OCI-LY7 (cell line): ENCODE results near the gene JADE3.
A peak's percentile ranks its signal among the peaks of the same experiment; 100 is the strongest.

Source experiments
- EZH2phosphoT487 ChIP-seq: fragments of 200-600 bp; sonication (generic); IDR thresholded peaks from 2 replicates; pipeline ENCODE4 v1.6.1; 2018; ENCODE audit warnings: low read depth, borderline replicate concordance, mild to moderate bottlenecking, mixed run types, antibody characterized with exemption, low read length, moderate library complexity, mixed read lengths
- TF ChIP-seq, protein P1 (sequence below): fragments of 200-600 bp; sonication (generic); conservative IDR thresholded peaks from 2 replicates; pipeline ENCODE4 v1.5.1; 2014; ENCODE audit warnings: mild to moderate bottlenecking, antibody characterized with exemption, low read length, moderate library complexity, mixed read lengths

DNA sequence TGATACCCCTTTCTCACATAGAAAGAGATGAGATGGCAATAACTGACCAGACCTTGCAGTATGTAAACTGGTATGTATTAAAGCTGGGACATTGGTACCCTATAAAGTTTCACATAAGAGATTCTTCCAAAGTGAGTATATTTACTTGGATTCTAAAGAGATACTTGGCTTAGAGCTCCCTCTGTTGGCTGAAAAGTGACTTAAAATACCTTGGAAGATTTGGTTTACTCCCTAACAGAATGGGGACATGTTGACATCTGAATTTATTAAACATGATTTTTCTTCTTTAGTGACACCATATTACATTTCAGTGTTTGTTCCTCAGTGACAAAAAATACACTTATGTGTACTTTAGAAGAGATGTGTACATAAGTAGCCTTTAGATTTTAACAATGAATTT is 118.1 kb downstream of the JADE3 start:
- TF ChIP-seq, protein P1, sequence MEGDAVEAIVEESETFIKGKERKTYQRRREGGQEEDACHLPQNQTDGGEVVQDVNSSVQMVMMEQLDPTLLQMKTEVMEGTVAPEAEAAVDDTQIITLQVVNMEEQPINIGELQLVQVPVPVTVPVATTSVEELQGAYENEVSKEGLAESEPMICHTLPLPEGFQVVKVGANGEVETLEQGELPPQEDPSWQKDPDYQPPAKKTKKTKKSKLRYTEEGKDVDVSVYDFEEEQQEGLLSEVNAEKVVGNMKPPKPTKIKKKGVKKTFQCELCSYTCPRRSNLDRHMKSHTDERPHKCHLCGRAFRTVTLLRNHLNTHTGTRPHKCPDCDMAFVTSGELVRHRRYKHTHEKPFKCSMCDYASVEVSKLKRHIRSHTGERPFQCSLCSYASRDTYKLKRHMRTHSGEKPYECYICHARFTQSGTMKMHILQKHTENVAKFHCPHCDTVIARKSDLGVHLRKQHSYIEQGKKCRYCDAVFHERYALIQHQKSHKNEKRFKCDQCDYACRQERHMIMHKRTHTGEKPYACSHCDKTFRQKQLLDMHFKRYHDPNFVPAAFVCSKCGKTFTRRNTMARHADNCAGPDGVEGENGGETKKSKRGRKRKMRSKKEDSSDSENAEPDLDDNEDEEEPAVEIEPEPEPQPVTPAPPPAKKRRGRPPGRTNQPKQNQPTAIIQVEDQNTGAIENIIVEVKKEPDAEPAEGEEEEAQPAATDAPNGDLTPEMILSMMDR = peak; percentile 82
- no peak for TF ChIP-seq EZH2phosphoT487
